CD4-positive, alpha-beta T cell treated with Interferon alpha-2 for 1 hour (primary cell): ENCODE measurements around the gene SV2C.
"Not testable (repeated sequence)": the region's sequence is repeated elsewhere in the genome, so short reads cannot be mapped to it uniquely, and the experiment has no call there.

ENCODE experiments used
- DNase-seq, 2 donors: peaks; one replicate each; pipeline ENCODE4 v3.0.0-alpha.2; 2020 to 2022

The SV2C gene

DNA sequence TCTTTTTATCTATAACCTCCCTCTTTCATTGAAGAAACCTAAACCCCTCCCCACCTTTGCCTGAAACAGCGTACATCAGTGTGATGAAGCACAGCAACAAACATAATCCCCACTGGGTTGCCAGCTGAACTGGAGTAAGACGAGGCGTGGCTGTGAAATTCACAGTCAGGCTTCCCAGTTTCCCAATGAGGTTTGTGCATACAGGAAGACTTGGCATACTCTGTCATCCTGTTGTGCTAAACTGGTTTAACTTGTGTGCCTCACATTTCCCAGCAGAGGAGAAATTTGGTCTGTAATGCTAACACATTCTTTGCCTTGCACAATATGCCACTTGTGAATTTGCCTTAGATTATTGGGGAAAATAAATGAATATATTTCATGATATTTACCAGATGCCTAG lies 121.5 kb downstream of the SV2C start:
- DNase-seq, result no peak

DNA sequence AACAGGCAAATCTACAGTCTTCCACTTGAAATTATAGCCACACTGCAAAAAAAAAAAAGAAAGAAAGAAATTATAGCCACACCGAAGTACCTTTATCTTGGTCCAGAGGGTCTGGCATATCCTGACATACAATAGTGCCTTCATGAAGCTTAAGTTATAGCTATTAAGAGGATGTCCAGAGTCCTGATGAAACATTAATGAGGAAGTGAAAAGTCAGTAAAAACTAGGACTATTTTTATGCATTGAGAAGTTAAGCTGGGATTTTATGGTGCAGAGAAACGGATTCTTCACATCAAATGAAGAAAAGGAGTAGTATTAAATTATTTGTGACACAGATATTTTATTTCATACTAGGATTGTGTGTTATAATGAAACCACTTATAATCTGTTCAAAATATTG lies 123.9 kb downstream of the SV2C start:
- no peak for DNase-seq

DNA sequence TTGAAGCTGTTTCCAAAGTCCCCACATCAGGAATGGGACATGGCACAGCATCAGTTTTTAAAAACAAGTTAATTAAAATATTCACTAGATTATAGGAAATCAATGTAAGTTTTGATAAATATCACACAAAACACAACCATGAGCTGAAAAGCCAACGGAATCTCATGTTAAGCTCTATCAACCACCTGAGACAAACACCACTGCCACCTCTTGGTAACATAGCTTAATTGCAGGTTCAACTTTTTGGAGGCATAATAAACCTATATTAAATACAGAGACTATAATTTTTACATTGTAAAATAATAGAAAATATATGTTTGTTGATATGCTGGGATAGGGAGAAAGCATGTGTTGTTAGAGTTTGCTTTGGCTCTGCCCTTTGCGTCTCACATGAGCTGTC lies 126.1 kb downstream of the SV2C start:
- DNase-seq, result no peak

DNA sequence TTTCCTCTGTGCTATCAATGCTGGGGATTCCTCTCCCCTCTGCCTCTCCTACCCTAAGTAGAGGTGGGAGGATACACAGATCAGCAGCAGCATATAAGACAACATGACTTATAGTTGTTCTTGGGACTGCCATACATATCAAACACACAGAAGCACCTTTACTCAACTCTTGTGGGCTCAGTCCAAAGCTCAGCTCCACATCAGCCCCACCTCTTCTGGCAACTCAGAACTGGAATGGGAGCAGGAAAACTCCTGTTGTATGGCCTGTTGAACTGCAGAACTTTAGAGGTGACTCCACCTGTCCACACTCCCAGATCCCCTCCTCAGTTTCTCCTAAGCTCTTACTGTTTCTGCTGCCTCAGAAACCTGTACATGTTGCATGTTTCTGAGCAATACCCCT lies 127.8 kb downstream of the SV2C start:
- DNase-seq, result no peak

DNA sequence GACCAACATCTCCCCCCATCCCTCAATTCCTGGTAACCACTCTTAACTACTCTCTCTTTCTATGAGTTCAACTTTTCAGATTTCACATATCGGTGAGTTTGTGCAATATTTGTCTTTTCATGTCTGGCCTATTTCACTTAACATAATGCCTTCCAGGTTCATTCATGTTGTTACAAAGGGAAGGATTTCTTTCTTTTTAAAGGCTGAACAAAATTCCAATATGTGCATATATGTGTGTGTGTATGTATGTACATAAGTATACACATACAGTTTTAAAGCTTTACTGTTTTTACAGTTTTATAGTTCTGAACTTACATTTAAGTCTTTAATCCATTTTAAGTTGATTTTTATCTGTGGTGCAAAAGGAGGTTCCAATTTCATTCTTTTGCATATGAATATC lies 130.7 kb downstream of the SV2C start:
- no peak for DNase-seq

DNA sequence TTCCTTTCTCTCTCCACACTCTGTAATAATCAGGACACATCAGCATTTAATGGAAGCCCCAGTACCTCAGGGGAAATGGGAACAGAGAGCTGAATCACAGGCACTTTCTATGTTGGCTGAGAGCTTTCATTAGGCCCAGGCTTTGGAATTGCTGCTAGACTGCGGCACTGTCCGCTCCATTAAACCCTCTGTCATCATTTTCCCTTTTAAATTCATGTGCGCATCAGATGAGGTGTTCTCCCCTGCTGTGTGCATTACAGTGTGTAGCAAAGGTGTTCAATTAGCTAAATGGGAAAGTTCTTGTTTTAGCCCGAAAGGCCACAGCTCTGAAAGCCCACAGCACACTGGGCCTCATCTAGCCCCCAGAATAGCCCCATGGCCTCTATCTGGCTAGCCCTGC lies 133.6 kb downstream of the SV2C start:
- no peak for DNase-seq

DNA sequence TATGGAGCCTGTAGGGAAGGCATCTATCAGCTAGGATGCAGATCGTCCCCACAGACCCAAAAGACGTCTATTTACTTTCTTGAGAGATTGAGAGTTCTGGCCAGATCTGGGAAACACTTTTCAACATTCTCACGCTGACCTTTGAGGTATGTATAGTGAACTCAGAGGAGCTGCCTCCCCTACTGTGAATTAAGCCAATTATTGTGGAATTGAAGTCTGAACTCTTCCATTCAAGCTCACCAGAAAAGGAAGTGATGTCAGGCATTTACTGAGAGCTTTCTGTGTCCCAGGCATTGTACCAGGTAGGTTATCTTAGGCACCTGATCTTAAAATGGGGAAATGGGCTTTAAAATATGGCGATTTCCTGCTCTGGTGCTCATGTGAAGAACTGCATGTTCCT lies 136.5 kb downstream of the SV2C start:
- no peak for DNase-seq

DNA sequence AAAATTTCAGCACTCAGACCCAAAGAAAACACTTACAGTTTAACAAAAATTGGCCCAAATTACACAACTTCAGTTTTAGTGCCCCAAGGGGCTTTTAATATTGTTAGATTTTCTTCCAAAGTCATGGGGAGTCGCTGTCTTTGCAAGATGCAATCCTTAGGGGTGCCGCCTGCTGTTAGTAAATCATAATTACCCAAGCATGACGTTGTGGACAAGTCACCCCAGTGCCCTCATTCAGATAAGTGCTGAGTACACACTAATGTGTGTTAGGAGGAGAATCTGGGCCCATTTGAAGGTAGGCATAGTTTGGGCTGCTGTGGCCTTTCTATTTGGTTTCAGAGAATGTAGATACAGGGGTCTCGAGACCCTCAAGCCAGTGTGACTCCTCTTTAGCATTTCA lies 138.1 kb downstream of the SV2C start:
- no peak for DNase-seq

DNA sequence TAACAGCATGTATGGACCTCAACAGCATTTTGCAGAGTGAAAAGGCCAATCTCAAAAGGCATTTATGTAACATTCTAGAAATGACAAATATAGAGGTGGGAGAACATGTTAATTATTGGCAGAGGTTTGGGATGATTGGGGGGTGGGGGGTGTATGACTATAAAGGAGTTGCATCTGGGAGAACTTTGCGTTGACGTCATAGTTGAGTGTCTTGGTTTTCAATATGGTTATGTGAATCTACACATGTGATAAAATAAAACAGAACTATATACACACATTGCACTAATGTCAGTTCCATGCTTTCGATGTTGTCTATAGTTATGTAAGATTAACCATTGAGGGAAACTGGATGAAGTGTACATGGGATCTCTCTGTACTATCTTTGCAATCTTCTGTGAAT lies 139.1 kb downstream of the SV2C start:
- no peak for DNase-seq

DNA sequence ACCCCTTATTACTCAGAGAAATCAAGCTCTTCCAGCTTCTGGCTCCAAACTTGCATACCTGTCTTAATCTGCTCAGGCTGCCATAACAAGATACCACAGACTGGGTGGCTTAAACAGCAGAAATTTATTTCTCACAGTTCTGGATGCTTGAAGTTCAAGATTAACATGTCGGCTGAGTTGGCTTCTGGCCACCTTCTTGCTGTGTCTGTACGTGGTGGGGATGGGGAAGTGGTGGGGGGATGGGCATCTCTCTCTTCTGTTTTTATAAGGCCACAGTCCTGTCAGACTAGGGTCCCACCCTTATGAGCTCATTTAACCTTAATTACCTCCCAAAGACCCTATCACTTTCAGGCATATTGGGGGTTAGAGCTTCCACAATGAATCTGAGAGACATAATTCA lies 140.5 kb downstream of the SV2C start:
- no peak for DNase-seq

DNA sequence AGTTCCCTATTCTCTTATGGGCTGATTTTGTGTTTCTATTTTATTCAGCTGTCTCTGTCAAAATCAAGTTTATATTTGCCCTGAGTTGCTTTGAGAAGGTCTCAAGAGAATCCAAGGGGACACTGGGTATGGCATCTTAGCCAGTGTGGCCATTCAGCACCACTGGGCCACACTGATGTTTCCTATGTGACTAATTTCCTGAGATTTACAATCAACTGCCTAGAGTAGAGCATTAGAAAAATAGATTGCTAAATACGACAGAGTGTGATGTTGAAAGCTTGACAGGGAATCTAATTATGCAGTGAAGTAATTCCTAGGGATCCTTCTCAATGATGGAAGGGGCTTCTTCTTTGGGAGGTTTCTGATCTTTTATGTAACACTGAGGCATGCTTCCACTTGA lies 141.7 kb downstream of the SV2C start:
- no peak for DNase-seq

DNA sequence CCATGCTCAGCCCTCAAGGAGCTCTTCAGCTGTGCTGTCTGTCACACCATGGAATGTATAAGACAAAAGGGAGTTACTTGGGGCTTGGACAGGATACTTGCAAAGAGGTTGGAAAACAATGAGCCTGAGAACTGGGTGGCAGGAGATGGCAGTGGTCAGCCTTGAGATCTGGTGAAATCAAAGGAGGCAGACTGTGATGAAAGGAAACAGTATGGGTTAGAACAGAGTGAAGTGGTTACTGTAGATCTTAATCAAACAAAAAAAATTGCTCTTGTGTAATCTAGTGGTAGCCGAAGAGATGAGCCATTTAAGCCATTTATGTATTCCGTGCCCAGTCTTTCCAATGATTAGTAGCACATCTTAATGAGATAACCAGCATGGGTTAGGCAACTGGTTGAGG lies 142.2 kb downstream of the SV2C start:
- DNase-seq, result no peak

DNA sequence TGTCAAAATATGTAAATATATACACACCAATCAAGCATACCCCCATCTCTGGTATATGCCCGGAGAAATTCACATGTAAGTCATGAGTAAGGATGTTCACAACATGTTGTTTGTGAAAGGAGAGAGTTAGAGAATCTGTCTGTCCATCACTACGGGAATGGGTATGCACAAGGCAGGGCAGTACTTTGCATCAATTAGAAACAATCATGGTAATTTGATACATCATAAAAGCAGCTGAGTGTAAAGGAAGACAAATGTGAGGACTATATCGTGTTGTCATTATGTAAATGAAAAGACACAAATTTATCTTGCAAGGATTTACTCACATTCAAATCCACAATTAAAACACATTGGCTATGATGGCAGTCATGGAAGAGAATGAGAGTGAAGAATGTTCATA lies 146.7 kb downstream of the SV2C start:
- DNase-seq, result no peak

DNA sequence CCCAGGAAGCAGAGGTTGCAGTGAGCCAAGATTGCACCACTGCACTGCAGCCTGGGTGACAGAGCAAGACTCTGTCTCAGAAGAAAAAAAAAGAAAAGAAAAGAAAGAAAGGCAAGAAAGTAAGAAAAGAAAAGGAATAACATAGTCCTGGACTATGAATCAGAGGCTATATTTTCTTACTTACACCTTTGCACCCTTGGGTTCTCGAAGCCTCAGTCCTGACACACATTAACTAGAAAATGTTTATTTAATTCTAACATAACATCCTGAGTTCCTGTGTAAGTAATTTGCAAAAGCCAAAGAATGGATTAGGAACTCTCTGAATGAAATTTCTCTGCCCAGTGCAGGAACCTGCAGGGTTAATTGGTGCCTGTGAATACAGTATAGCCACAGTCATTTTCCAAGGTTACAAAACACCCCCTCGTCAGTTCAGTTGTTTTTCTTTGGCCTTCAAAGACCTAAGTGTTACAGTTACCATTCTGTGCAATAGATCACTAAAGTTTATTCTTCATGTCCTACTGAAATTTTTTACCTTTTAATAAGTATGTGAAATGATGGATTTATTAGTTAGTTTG lies 147.6 kb downstream of the SV2C start:
- no peak for DNase-seq

DNA sequence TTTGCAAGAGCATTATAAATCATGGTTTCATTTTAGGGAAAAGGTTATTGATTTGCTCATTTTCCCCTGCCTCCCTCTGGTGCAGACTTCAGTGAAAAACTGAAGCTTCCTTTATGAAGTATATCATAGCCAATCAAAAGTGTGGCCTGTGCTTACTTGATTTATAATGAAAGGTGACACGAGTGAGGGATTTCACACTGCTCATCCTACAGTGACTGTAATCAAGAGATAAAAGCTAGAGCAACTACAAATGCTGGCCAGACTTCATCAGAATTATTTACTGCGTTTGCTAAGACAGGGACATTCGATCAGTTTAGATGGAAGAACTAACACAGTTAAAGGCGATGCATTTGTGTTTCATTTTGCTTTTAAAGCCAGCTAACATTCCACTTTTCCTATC lies 151.5 kb downstream of the SV2C start:
- DNase-seq, result no peak

DNA sequence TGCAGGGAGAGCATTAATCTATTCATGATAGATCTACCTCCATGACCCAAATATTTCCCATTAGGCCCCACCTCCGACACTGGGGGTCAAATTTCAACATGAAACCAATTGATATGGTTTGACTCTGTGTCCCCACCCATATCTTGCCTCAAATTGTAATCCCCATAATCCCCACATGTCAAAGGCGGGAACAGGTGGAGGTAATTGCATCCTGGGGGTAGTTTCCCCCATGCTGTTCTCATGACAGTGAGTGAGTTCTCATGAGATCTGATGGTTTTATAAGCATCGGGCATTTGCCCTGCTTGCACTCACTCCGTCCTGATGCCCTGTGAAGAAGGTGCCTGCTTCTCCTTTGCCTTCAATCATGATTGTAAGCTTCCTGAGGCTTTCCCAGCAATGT lies 153.5 kb downstream of the SV2C start:
- no peak for DNase-seq

DNA sequence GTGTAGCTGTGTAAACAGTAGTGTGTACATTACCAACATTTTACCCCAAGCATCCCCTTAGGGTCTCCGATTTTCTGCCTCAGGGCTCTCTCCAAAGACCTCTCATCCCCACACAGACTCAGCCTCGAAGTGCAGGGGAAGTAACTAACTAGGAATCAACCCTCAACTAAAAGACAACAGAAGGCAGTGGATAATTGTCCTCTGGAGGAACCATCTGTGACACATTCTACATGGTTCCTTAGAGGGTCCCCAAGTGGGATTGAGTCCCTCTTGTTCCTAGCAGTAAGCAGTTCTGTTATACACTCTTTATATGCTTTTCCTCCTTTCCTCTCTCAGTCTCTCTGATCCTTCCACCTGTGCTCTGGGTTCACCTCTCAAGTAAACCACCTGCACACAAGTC lies 157.2 kb downstream of the SV2C start:
- DNase-seq, result no peak

DNA sequence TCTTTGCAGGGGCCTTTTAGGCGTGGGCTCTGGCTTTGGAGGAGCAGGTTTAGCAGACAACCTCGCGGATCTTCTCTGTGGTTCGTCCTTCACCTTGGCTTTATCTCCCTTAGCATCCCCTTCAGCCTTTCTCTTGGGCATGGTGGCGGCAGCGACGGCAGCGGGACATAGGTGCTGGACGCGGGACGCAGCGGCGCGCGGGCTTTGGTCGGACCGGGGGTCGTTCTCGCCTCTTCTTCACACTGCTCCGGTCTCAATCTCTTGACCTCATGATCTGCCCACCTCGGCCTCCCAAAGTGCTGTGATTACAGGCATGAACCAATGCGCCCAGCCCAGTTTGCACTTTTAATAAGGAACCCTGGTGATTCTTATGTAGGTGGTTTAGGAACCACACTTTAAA lies 159.0 kb downstream of the SV2C start:
- DNase-seq, result not testable (repeated sequence)

DNA sequence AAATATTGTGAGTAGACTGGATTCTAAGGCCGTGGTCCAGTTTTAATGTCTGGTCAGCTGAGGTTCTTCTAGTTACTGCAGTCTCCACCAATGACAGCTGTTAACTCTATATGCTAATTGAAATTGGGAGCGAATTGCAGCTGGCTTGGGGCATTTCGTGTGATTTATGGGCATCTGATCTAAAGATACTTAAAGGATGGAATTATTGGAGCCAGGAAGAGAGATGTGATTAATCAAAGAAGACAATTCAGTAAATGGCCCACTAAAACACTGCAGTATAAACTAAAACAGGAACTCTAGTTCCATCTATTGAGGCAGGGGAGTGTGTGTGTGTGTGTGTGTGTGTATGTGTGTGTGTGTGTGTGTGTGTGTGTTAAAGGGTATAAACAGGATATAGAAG lies 162.4 kb downstream of the SV2C start:
- no peak for DNase-seq

DNA sequence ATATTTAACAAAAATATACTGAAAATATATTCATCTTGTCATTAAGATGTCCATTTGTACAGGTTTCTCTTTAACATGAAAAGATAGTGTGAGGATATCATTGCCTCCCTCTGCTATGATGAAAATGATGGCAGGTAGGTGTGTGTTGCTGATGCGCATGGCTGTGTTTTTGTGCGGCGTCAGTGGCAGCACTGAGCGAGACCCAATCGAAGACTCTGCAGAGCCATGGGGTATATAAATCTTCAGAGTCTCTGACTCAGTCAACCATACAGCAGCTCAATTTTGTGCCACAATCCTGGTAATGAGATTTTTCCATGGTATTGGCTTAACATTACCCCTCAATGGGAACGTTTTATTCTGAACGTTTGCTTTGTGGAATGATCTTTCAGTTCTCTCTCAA lies 166.4 kb downstream of the SV2C start:
- DNase-seq, result no peak

DNA sequence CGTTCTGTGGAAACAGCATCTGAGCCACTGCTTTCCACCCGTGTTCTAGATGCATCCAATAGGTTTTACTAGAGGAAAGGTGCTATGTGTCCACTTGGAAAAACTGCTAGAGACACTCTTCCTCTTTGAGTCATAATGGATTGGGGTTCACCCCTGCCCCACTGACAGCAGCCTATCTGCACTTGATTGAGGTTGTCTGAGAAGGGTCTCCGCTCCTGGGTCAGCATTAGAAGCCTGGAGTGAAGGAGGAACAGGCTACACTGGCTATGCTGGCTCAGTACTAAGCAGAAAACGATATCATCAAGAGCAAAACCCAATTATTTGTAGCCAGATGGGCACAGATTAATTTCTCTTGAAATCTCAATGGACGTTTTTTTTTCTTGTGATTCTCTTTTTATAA lies 167.3 kb downstream of the SV2C start:
- no peak for DNase-seq

DNA sequence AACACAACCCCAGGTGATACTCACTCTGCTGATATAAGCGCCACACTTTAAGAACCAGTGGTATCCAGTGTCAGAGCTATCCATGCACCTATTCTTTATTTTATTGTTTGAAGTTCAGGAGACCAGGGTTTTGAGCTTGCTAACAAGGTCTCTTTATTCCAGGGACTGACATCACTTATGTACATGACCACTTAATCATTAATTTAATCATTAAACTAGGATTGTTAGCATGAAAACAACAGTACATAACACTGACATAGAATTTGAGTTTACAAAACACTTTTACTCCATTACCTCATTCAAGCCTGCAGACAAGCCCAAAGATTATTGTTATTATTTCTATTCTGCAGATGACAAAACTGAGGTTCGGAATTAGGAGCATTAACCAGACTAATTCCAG lies 168.5 kb downstream of the SV2C start:
- no peak for DNase-seq

DNA sequence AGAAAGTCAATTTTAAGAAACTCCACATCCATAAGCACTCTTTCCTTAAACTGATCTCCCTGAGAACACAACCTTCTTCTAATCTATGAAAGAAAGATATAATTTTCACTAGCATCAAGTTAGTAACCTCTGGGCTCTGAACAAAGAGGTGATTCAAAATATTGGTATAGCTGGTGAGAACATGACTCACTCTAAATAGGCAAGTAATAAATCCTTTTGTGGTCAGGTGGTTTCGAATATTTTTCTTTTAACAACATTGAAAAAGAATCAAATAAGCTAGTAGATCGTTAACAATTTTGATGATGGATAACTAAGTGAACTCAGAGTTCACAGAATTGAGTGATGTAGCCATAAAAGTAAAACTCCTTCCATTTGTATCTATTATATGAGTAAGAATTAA lies 169.3 kb downstream of the SV2C start:
- no peak for DNase-seq

DNA sequence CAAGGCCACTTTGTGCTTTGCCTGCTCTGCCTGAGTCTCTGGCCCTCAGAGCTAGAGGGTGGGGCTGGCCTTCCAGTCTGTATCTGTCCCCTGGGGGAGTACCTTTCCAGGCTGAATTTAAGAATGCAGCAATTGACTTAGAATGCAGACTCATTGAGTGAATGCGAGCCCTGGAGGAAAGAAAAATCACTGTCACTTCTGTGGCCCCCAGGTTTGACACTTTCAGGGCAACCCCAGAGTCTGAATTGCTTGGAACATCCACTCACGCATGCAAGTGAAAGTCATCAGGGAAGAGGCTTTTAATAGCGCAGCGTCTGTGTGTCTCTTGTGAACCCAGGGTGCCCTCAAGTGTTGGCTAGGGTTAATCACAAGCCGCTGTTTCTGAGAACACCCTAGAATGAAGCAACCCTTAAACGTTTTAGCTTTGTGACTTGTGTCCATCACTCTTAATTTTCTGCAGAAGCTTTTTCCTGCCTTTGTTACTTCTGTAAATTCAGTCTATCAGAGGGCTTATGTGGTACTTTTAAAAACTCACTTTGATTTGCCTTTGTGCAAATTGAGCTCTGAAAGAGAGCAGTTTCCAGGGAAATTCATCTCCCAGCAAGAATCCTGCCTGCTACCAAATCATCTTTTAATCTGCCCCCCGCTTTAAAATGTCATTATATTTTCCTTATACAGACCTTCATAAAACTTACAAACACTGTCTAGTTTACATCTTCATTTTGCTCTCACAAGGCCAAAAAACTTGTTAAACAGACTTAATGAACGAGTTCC lies 173.1 kb downstream of the SV2C start:
- DNase-seq, result peak; percentile 67 to 80

DNA sequence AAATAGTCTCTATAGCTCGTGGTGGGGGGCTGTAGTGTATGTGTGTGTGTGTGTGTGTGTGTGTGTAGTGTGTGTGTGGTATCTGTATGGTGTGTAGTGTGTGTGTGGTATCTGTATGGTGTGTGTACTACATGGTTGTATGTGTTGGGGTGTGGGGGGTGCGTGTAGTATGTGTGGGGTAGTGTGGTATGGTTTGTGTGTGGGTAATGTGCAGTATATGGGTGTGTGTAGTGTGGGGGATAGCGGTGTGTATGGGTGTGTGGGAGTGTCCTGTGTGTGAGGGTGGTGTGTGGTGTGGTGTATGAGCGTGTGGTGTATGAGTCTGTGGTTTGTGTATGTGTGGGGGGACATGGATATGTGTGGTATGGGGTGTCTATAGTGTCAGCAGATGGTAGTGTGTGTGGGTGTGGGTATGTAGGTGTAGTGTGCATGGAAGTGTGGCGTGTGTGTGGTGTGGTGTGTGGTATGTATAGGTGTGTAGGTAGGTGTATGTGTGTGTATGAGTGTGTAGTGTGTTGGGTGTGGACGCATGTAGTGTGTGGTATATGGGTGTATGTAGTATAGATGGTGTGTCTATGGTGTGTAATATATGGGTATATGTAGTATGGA lies 174.1 kb downstream of the SV2C start:
- DNase-seq, result no peak
